AG08396 (cell line): ENCODE measurements around the gene KIT.

ENCODE experiments used
- DNase-seq: peaks from one replicate; pipeline ENCODE4 v3.0.0; 2012; ENCODE audit warnings: low spot score, mixed read lengths

KIT gene

DNA sequence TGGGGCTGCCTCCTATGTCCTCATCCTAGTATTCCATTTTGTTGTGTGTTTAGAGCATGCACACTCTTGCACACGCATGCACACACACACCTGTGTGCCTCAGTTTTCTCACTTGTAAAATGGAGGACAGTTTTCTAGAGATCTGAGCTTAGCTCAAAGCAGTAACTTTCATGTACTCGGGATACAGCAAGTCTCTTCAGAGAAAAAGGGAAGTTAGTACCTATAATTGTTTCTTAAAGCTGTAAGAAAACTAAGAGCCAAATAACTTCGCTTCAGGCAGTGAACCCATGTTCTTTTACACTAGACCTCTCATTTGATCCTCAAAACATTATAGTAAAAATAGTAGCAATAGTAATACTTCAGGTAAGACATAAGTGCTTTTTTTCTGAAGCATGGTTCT, 49.6 kb downstream of the KIT start:
- DNase-seq: no peak

- DNase-seq: no peak
These were observed 50.9 kb downstream of the KIT start for GRCh38 chr4:54708339-54709279.

- DNase-seq: no peak
These were observed 51.6 kb downstream of the KIT start for GRCh38 chr4:54709400-54709799.

GRCh38 chr4:54712206-54712605, 54.4 kb downstream of the KIT start:
- no peak for DNase-seq

DNA sequence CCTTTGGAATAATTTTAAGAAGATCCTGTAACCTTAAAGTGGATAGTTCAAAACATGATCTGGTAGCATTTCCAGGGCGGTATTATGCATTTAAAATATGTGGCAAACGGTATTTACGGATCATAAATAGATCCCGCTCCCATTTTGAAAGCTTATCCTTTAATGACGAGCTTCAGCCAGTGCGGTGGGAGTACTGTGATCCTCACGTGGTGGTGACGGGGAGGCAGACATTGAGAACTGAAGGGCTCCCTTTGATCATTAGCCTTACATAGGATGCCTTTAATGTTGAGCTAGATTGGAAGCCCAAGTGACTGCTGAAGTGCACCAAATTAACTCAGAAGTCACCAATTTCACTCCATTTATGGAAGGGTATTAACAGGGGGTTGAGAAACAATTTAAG, 56.9 kb downstream of the KIT start:
- DNase-seq: no peak

GRCh38 chr4:54716478-54717065, 58.8 kb downstream of the KIT start:
- DNase-seq: no peak

DNA sequence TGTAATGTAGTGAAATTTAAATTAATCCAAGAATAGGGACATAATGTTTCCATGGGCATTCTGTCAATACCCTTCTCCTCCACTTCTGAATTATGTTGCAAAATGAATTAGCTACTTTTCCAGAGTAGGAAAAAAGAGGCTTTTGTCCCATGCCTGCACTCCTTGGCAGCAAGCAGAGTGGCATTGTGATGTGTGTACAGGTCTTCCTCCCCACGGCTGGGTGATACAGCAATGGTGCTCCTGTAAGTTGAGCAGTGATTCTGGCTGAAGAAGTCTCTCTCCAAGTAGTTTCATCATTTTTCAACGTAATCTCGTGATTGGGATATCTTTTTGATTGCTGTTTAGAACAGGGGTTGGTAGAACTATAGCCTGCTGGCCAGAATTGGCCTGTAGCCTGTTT, 59.9 kb downstream of the KIT start:
- no peak for DNase-seq

DNA sequence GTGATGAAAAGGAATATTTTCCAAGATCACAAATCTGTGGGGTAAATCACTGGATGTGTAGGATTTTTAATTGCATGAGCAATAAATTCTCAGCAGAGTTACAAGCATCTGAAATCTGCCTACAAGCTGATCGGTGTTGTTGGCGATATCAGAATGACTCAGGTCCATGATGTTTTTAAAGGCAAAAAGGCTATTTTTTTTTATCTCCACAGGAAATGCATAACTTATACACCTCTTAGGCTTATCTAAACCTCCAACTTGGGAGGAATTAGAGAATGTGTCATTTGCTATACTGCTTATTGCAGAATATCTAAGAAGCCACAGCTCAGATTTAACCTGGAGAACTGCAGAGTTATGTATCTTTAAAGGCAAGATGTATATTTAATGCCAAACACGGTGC, 61.6 kb downstream of the KIT start:
- DNase-seq: no peak

DNA sequence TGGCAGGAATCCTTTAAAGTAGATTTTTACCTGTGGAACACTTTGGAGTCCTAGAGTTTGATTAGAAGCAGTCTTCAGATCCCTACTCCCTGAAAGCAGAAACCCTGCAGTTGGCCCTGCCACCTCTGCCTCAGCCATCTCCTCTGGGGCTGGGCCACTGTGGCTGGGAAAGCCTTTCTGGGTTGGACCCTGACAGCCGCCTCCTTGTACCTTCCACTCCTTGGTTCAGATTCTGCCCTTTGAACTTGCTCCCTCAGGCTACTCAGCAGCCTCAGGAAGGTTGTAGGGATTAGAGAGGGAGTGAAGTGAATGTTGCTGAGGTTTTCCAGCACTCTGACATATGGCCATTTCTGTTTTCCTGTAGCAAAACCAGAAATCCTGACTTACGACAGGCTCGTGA, 65.5 kb downstream of the KIT start:
- DNase-seq: no peak

GRCh38 chr4:54723820-54724219, 66.1 kb downstream of the KIT start:
- DNase-seq: no peak

DNA sequence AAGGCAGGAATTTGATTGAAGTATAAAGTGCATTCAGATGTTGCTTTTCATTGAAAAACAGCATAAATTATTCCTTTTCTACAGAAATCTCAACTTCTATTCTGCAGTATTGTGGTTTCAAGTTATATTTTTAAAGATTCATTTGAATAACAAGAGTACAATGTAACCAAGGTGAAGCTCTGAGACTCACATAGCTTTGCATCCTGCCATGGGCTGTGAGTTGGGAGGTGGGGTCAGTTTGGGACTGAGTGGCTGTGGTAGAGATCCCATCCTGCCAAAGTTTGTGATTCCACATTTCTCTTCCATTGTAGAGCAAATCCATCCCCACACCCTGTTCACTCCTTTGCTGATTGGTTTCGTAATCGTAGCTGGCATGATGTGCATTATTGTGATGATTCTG, 69.2 kb downstream of the KIT start:
- DNase-seq: no peak

DNA sequence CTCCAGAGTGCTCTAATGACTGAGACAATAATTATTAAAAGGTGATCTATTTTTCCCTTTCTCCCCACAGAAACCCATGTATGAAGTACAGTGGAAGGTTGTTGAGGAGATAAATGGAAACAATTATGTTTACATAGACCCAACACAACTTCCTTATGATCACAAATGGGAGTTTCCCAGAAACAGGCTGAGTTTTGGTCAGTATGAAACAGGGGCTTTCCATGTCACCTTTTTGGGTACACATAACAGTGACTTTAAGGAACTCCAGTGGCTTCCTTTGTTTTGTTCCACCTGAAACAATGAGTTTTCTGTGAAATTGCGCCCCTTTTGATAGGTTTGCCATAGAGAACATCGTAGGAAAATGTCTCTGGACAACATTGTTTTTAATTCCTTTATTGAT, 69.6 kb downstream of the KIT start:
- DNase-seq: no peak

GRCh38 chr4:54728368-54728767, 70.6 kb downstream of the KIT start:
- no peak for DNase-seq

DNA sequence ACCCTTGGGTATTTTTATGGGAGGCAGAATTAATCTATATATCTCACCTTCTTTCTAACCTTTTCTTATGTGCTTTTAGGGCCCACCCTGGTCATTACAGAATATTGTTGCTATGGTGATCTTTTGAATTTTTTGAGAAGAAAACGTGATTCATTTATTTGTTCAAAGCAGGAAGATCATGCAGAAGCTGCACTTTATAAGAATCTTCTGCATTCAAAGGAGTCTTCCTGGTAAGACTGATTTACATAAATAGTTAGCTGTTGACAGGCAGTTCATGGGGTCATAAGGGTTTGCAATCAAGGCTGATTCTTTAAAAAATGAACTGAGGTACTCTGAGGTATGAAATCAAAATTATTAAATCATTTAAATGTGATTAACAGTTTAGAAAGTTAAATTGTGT, 71.5 kb downstream of the KIT start:
- no peak for DNase-seq

- DNase-seq: no peak
These were observed 72.8 kb downstream of the KIT start for GRCh38 chr4:54730581-54730980.

GRCh38 chr4:54731552-54731951, 73.8 kb downstream of the KIT start:
- DNase-seq: no peak

DNA sequence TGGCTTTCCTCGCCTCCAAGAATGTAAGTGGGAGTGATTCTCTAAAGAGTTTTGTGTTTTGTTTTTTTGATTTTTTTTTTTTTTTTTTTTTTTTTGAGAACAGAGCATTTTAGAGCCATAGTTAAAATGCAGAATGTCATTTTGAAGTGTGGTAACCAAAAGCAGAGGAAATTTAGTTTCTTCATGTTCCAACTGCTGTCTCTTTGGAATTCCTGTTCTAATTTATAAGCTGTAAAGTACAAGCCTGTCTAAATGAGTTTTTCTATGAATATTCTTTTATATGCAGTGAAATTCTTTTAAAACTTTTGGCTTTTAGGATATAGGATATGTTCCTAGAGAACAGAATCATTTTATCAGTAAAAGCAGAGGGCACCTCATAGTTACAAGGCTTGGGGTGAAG, 74.2 kb downstream of the KIT start:
- no peak for DNase-seq

- no peak for DNase-seq
These were observed 79.7 kb downstream of the KIT start for GRCh38 chr4:54737421-54737820.

DNA sequence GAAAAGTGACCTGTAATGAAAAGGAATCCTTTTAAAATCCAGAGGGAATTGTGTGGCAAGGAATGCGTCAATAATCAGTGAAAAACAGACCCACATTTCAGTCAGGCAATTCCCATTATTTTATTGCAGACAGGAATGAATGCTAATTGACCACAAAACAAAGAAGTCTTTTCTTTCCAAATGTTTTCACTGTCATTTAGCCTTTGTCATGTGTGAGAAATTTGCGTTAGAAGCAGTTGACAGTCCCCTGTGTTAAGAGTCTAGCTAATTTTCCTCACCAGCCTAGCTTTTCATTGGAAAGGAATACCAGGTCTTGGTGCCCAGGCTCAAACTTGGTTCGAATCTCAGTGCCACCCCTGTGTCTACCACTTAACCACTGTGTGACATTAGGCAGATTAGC, 83.4 kb downstream of the KIT start:
- DNase-seq: no peak

DNA sequence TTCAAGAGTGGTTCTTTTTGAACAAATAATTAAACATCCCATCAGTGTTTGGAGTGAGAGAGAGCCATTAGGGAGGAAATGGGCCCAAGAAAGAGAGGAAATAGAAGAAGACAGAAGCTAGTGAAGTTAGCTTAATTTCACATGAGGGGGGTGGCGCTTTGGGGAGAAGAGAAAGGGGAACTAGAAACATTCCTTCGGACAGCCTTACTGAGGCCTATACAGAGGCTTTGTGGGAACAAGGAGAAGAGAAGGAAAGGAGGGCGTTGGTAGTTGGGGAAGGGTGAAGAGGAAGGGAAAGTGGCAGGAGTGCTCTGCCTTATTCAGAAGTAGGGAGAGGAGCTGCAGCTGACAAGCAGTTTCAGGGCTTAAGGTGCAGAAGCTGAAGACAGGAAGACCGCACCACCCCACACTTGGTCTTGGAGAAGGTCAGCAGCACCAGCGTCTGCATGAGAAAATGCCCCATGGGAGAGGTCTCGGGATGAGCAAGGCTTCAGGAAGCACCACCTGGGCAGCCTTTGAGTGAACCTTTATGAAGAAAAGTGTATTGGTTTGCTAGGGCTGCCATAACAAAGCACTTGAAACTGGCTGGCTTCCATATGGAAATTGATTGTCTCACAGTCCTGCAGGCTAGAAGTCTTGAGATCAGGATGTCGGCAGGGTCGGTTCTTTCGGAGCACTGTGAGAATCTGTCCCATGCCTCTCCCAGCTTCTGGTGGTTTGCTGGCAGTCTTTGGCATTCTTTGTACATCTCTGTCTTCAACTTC, 85.1 kb downstream of the KIT start:
- DNase-seq: no peak

DNA sequence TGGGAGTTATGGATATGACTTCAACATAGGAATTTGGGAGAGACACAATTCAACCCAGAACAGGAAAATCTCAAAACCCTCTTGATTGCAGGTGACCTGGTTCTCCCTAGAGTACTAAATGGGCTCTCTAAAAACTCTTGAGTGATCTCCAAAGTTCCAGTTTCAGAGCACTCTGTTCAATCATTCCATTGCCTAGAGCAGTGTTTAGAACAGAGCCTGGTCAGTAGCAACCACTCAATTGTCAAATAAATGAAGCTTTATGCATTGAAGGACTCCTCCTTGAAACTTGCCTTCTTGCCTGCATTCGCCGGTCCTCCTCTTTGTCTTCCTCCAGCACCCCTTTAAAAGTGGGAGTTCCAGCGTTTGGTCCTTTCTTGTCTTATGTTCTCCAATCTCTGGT, 85.8 kb downstream of the KIT start:
- DNase-seq: no peak

DNA sequence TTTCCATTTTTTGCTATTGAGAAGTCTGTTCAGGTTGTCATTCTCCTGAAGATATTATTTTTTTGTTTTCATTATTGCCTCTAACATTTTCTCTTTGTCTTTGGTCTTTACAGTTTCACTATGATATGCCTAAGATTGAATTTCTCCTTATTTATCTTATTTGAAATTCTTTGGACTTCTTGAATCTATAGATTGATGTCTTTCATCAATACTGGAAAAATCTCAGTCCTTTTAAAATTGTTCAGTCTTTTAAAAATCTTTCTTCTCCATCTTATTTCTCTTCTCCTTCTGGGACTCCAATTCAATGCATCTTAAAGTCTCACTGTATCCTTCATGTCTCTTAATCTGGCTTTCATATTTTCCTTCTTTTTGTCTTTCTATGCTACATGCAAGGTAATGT, 86.7 kb downstream of the KIT start:
- no peak for DNase-seq
